HEK293 (cell line): ENCODE measurements around the gene HHAT.

ENCODE experiments used
- CTCF ChIA-PET: fragments of 350-600 bp; formaldehyde crosslinking; extraction: SDS; loops from one replicate; lab custom pipeline; 2021; ENCODE audit warnings: antibody characterized with exemption; lab: Yijun Ruan, JAX
- POLR2A ChIA-PET: fragments of 300-600 bp; formaldehyde crosslinking; extraction: SDS; loops from one replicate; lab custom pipeline; 2020; ENCODE audit warnings: antibody characterized with exemption, inconsistent platforms; lab: Yijun Ruan, JAX
- H3K27ac ChIP-seq: fragments of 200-500 bp; sonication (Bioruptor generic); 2 replicates; pipeline ENCODE4 v1.5.1; 2014; ENCODE audit warnings: low read depth, low read length, control low read depth, inconsistent platforms; ENCODE audit errors: extremely low read depth
- H3K36me3 ChIP-seq, 2 experiments: fragments of 200-500 bp in 1 of 2; sonication (Bioruptor generic) in 1 of 2; 1 replicate in 1 of 2; 2 replicates in 1 of 2; pipeline ENCODE4 v1.5.1; 2014 to 2017; ENCODE audit warnings: inconsistent platforms in 2 of 2, low read length in 2 of 2; ENCODE audit not compliant: control insufficient read depth in 2 of 2, insufficient read depth in 1 of 2
- H3K4me1 ChIP-seq: fragments of 200-500 bp; sonication (Bioruptor generic); 2 replicates; pipeline ENCODE4 v1.5.1; 2014; ENCODE audit warnings: mild to moderate bottlenecking, low read length, inconsistent platforms; ENCODE audit not compliant: control insufficient read depth, insufficient read depth
- H3K4me3 ChIP-seq: 2 replicates; pipeline ENCODE4 v1.5.1; 2011; ENCODE audit warnings: low read depth, mild to moderate bottlenecking, control low read depth, low read length, moderate library complexity
- H3K9me3 ChIP-seq: fragments of 200-500 bp; sonication (Bioruptor generic); 2 replicates; pipeline ENCODE4 v1.5.1; 2014; ENCODE audit warnings: low read depth, low read length, inconsistent platforms; ENCODE audit not compliant: control insufficient read depth, insufficient read depth
- AEBP2 ChIP-seq: fragments of 450-650 bp; formaldehyde crosslinking; IDR thresholded peaks from 2 replicates; pipeline ENCODE4 v1.5.1; 2016; ENCODE audit warnings: missing biosample characterization, missing genetic modification characterization, borderline replicate concordance
- CTCF ChIP-seq: fragments of 450-650 bp; formaldehyde crosslinking; IDR thresholded peaks from 2 replicates; pipeline ENCODE4 v1.5.1; 2016; ENCODE audit warnings: missing biosample characterization, missing genetic modification characterization
- KLF17 ChIP-seq: fragments of 450-650 bp; formaldehyde crosslinking; IDR thresholded peaks from 2 replicates; pipeline ENCODE4 v1.5.1; 2016; ENCODE audit warnings: missing biosample characterization, missing genetic modification characterization
- PBX3 ChIP-seq: sonication (generic); formaldehyde crosslinking; IDR thresholded peaks from 2 replicates; pipeline ENCODE4 v1.8.1; 2022; ENCODE audit warnings: mild to moderate bottlenecking, moderate library complexity, missing genetic modification reagents
- PRDM2 ChIP-seq: fragments of 450-650 bp; formaldehyde crosslinking; IDR thresholded peaks from 2 replicates; pipeline ENCODE4 v1.5.1; 2016; ENCODE audit warnings: missing biosample characterization, missing genetic modification characterization, borderline replicate concordance
- TRIM28 ChIP-seq: IDR thresholded peaks from 2 replicates; pipeline ENCODE4 v1.6.1; 2011; ENCODE audit warnings: low read length, control low read depth, borderline replicate concordance
- YY2 ChIP-seq: fragments of 450-650 bp; formaldehyde crosslinking; IDR thresholded peaks from 2 replicates; pipeline ENCODE4 v1.5.1; 2016; ENCODE audit warnings: missing biosample characterization, missing genetic modification characterization
- ZBTB6 ChIP-seq: fragments of 450-650 bp; formaldehyde crosslinking; IDR thresholded peaks from 2 replicates; pipeline ENCODE4 v1.5.1; 2017; ENCODE audit warnings: missing biosample characterization, missing genetic modification characterization
- ZNF157 ChIP-seq: fragments of 450-650 bp; formaldehyde crosslinking; IDR thresholded peaks from 2 replicates; pipeline ENCODE4 v1.5.1; 2016; ENCODE audit warnings: missing biosample characterization, missing genetic modification characterization
- ZNF211 ChIP-seq: fragments of 450-650 bp; formaldehyde crosslinking; IDR thresholded peaks from 2 replicates; pipeline ENCODE4 v1.5.1; 2016; ENCODE audit warnings: low read depth, missing biosample characterization, missing genetic modification characterization
- ZNF335 ChIP-seq: fragments of 450-650 bp; formaldehyde crosslinking; conservative IDR thresholded peaks from 2 replicates; pipeline ENCODE4 v1.5.1; 2016; ENCODE audit warnings: missing biosample characterization, missing genetic modification characterization
- ZNF623 ChIP-seq: fragments of 450-650 bp; formaldehyde crosslinking; IDR thresholded peaks from 2 replicates; pipeline ENCODE4 v1.5.1; 2016; ENCODE audit warnings: missing biosample characterization, missing genetic modification characterization
- ZNF76 ChIP-seq: fragments of 450-650 bp; formaldehyde crosslinking; IDR thresholded peaks from 2 replicates; pipeline ENCODE4; 2016; ENCODE audit warnings: low read depth, missing biosample characterization, missing genetic modification characterization, borderline replicate concordance
- ZNF792 ChIP-seq: fragments of 450-650 bp; formaldehyde crosslinking; IDR thresholded peaks from 2 replicates; pipeline ENCODE4 v1.5.1; 2016; ENCODE audit warnings: missing biosample characterization, missing genetic modification characterization

Gene HHAT

GRCh38 chr1:210617293-210617692 is 288.6 kb downstream of the HHAT start:
- no peaks in the 10 kb centered on the region for H3K4me1 ChIP-seq
- TF ChIP-seq PRDM2 (tag by site-specific recombination): no peak
- no peak for TF ChIP-seq AEBP2
- TF ChIP-seq CTCF (tag by site-specific recombination): no peak
- no peak for TF ChIP-seq ZNF623 (tag by site-specific recombination)
- no peak for TF ChIP-seq ZNF792
- no peak for TF ChIP-seq ZBTB6 (tag by site-specific recombination)
- TF ChIP-seq TRIM28: no peak
- no peak for TF ChIP-seq ZNF157
- TF ChIP-seq KLF17 (tag by site-specific recombination): no peak
- TF ChIP-seq ZNF335: no peak
- no peak for TF ChIP-seq YY2 (tag by site-specific recombination)
- no peak for TF ChIP-seq ZNF76 (tag by site-specific recombination)
- TF ChIP-seq PBX3: no peak
- TF ChIP-seq ZNF211 (tag by site-specific recombination): no peak
- H3K36me3 ChIP-seq: no peaks in the 10 kb centered on the region
- H3K4me3 ChIP-seq: no peak overlapping the region
- ChIA-PET CTCF (no interaction called here), POLR2A (no interaction called here)
- no peak overlapping the region for H3K27ac ChIP-seq
- no peaks in the 10 kb centered on the region for H3K9me3 ChIP-seq
